ENCODE results near the gene COL27A1. TPM values are rescaled to one million over a fixed set of nuclear protein-coding genes. Genes with fewer than 3 reads are reported as not detected.

COL27A1 gene
- total RNA-seq, 1 donor from 2014 or later: 8.9 TPM

GRCh38 chr9:114289106-114289505, 133.8 kb downstream of the COL27A1 start:
- Histone ChIP-seq H3K9me3 (ENCODE audit: control insufficient read depth in 3 of 3, low read length in 3 of 3) (no peaks in the 10 kb centered on the region), H3K4me3 (ENCODE audit: low read length in 3 of 3) (no peak overlapping the region), H3K36me3 (ENCODE audit: control insufficient read depth in 3 of 3, insufficient read depth in 3 of 3, low read length in 3 of 3) (peaks cover 0 to 6% (median 3%) of the 10 kb centered on the region in 3 donors), H3K27ac (ENCODE audit: low read depth, low read length) (no peak overlapping the region), H3K27me3 (ENCODE audit: control insufficient read depth in 3 of 3, insufficient read depth in 3 of 3, low read length in 3 of 3) (peaks cover 0 to 3% (median 0%) of the 10 kb centered on the region in 3 donors), H3K9ac (ENCODE audit: low read depth in 1 of 3, low read length in 3 of 3) (no peak overlapping the region), H3K4me1 (ENCODE audit: control insufficient read depth in 3 of 3, insufficient read depth in 3 of 3, low read length in 3 of 3) (peaks cover 0 to 4% (median 0%) of the 10 kb centered on the region in 3 donors)

- Histone ChIP-seq H3K4me3 (ENCODE audit: low read length in 3 of 3) (no peak overlapping the region), H3K36me3 (ENCODE audit: control insufficient read depth in 3 of 3, insufficient read depth in 3 of 3, low read length in 3 of 3) (peaks cover 0 to 10% (median 3%) of the 10 kb centered on the region in 3 donors), H3K4me1 (ENCODE audit: control insufficient read depth in 3 of 3, insufficient read depth in 3 of 3, low read length in 3 of 3) (peaks cover 0 to 4% (median 0%) of the 10 kb centered on the region in 3 donors), H3K27me3 (ENCODE audit: control insufficient read depth in 3 of 3, insufficient read depth in 3 of 3, low read length in 3 of 3) (peaks cover 0 to 3% (median 0%) of the 10 kb centered on the region in 3 donors), H3K27ac (ENCODE audit: low read depth, low read length) (no peak overlapping the region), H3K9ac (ENCODE audit: low read depth in 1 of 3, low read length in 3 of 3) (no peak overlapping the region), H3K9me3 (ENCODE audit: control insufficient read depth in 3 of 3, low read length in 3 of 3) (peaks cover 0 to 4% (median 0%) of the 10 kb centered on the region in 3 donors)
These were observed 134.5 kb downstream of the COL27A1 start for GRCh38 chr9:114289571-114290481.

DNA sequence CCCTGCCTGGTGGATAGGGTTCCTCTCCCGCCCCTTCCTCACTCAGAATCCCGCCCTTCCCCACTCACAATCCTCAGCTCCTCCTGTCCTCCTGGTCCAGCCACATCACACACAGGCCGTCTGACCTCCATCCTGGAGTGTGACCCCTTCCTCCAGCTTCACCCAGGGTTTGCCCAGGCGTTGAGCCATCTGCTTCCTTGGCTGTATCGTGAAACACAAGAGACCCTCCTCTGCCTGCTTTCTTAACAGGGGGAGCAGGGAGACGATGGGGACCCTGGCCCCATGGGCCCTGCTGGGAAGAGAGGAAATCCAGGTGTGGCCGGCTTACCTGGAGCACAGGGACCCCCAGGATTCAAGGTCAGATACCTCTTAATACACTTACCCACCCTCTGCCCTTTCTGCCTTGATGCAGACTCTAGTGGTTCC, 135.2 kb downstream of the COL27A1 start:
- Histone ChIP-seq H3K27ac (ENCODE audit: low read depth, low read length) (no peak overlapping the region), H3K4me3 (ENCODE audit: low read length in 3 of 3) (no peak overlapping the region), H3K27me3 (ENCODE audit: control insufficient read depth in 3 of 3, insufficient read depth in 3 of 3, low read length in 3 of 3) (peaks cover 0 to 3% (median 0%) of the 10 kb centered on the region in 3 donors), H3K36me3 (ENCODE audit: control insufficient read depth in 3 of 3, insufficient read depth in 3 of 3, low read length in 3 of 3) (peaks cover 0 to 15% (median 3%) of the 10 kb centered on the region in 3 donors), H3K9ac (ENCODE audit: low read depth in 1 of 3, low read length in 3 of 3) (no peak overlapping the region), H3K4me1 (ENCODE audit: control insufficient read depth in 3 of 3, insufficient read depth in 3 of 3, low read length in 3 of 3) (peaks cover 0 to 4% (median 0%) of the 10 kb centered on the region in 3 donors), H3K9me3 (ENCODE audit: control insufficient read depth in 3 of 3, low read length in 3 of 3) (peaks cover 0 to 7% (median 3%) of the 10 kb centered on the region in 3 donors)

DNA sequence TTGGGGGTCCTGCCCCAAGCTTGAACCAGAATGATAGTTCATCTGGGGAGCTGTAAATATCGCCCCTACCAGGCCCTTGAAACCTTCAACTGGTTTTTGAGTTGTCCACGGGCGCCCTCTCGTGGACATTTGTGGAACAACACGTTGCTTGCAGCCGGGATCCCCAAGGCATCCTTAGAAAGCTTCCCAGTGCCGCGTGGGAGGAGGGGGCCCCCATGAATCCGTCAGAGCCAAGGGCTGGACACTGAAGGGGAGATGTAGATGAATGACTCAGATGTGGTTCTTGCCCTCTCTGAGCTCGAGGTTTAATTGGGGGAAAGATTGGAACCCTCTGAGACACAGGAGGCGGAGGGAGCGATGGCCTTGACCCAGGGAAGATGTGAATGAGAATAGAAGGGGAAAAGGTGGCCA, 135.7 kb downstream of the COL27A1 start:
- Histone ChIP-seq H3K27ac (ENCODE audit: low read depth, low read length) (no peak overlapping the region), H3K27me3 (ENCODE audit: control insufficient read depth in 3 of 3, insufficient read depth in 3 of 3, low read length in 3 of 3) (peaks cover 0 to 3% (median 0%) of the 10 kb centered on the region in 3 donors), H3K4me1 (ENCODE audit: control insufficient read depth in 3 of 3, insufficient read depth in 3 of 3, low read length in 3 of 3) (peaks cover 0 to 4% (median 0%) of the 10 kb centered on the region in 3 donors), H3K9me3 (ENCODE audit: control insufficient read depth in 3 of 3, low read length in 3 of 3) (peaks cover 0 to 7% (median 3%) of the 10 kb centered on the region in 3 donors), H3K4me3 (ENCODE audit: low read length in 3 of 3) (no peak overlapping the region), H3K36me3 (ENCODE audit: control insufficient read depth in 3 of 3, insufficient read depth in 3 of 3, low read length in 3 of 3) (peaks cover 0 to 16% (median 3%) of the 10 kb centered on the region in 3 donors), H3K9ac (ENCODE audit: low read depth in 1 of 3, low read length in 3 of 3) (no peak overlapping the region)

- Histone ChIP-seq H3K9ac (ENCODE audit: low read depth in 1 of 3, low read length in 3 of 3) (no peak overlapping the region), H3K4me1 (ENCODE audit: control insufficient read depth in 3 of 3, insufficient read depth in 3 of 3, low read length in 3 of 3) (peaks cover 0 to 4% (median 0%) of the 10 kb centered on the region in 3 donors), H3K27me3 (ENCODE audit: control insufficient read depth in 3 of 3, insufficient read depth in 3 of 3, low read length in 3 of 3) (peaks cover 0 to 3% (median 0%) of the 10 kb centered on the region in 3 donors), H3K4me3 (ENCODE audit: low read length in 3 of 3) (no peak overlapping the region), H3K9me3 (ENCODE audit: control insufficient read depth in 3 of 3, low read length in 3 of 3) (peaks cover 0 to 7% (median 3%) of the 10 kb centered on the region in 3 donors), H3K36me3 (ENCODE audit: control insufficient read depth in 3 of 3, insufficient read depth in 3 of 3, low read length in 3 of 3) (peaks cover 3 to 18% (median 3%) of the 10 kb centered on the region in 3 donors), H3K27ac (ENCODE audit: low read depth, low read length) (no peak overlapping the region)
These were observed 136.7 kb downstream of the COL27A1 start for GRCh38 chr9:114291886-114292590.

- Histone ChIP-seq H3K9ac (ENCODE audit: low read depth in 1 of 3, low read length in 3 of 3) (no peak overlapping the region), H3K4me3 (ENCODE audit: low read length in 3 of 3) (no peak overlapping the region), H3K9me3 (ENCODE audit: control insufficient read depth in 3 of 3, low read length in 3 of 3) (peaks cover 0 to 7% (median 3%) of the 10 kb centered on the region in 3 donors), H3K4me1 (ENCODE audit: control insufficient read depth in 3 of 3, insufficient read depth in 3 of 3, low read length in 3 of 3) (peaks cover 0 to 4% (median 0%) of the 10 kb centered on the region in 3 donors), H3K27ac (ENCODE audit: low read depth, low read length) (no peak overlapping the region), H3K36me3 (ENCODE audit: control insufficient read depth in 3 of 3, insufficient read depth in 3 of 3, low read length in 3 of 3) (peaks cover 3 to 22% (median 3%) of the 10 kb centered on the region in 3 donors), H3K27me3 (ENCODE audit: control insufficient read depth in 3 of 3, insufficient read depth in 3 of 3, low read length in 3 of 3) (no peaks in the 10 kb centered on the region)
These were observed 139.3 kb downstream of the COL27A1 start for GRCh38 chr9:114294664-114295063.

GRCh38 chr9:114296338-114296737, 141.0 kb downstream of the COL27A1 start:
- Histone ChIP-seq H3K4me3 (ENCODE audit: low read length in 3 of 3) (no peak overlapping the region), H3K36me3 (ENCODE audit: control insufficient read depth in 3 of 3, insufficient read depth in 3 of 3, low read length in 3 of 3) (peaks cover 3 to 25% (median 7%) of the 10 kb centered on the region in 3 donors), H3K27me3 (ENCODE audit: control insufficient read depth in 3 of 3, insufficient read depth in 3 of 3, low read length in 3 of 3) (no peaks in the 10 kb centered on the region), H3K4me1 (ENCODE audit: control insufficient read depth in 3 of 3, insufficient read depth in 3 of 3, low read length in 3 of 3) (no peaks in the 10 kb centered on the region), H3K9ac (ENCODE audit: low read depth in 1 of 3, low read length in 3 of 3) (no peak overlapping the region), H3K27ac (ENCODE audit: low read depth, low read length) (no peak overlapping the region), H3K9me3 (ENCODE audit: control insufficient read depth in 3 of 3, low read length in 3 of 3) (peaks cover 0 to 7% (median 3%) of the 10 kb centered on the region in 3 donors)

- no peaks in the 10 kb centered on the region for H3K4me1 ChIP-seq (ENCODE audit: control insufficient read depth in 3 of 3, insufficient read depth in 3 of 3, low read length in 3 of 3)
These were observed 144.2 kb downstream of the COL27A1 start for GRCh38 chr9:114299286-114300152.

GRCh38 chr9:114300153-114300845, 145.0 kb downstream of the COL27A1 start:
- Histone ChIP-seq H3K9me3 (ENCODE audit: control insufficient read depth in 3 of 3, low read length in 3 of 3) (no peaks in the 10 kb centered on the region), H3K4me1 (ENCODE audit: control insufficient read depth in 3 of 3, insufficient read depth in 3 of 3, low read length in 3 of 3) (no peaks in the 10 kb centered on the region), H3K27ac (ENCODE audit: low read depth, low read length) (no peak overlapping the region), H3K4me3 (ENCODE audit: low read length in 3 of 3) (no peak overlapping the region), H3K9ac (ENCODE audit: low read depth in 1 of 3, low read length in 3 of 3) (no peak overlapping the region), H3K27me3 (ENCODE audit: control insufficient read depth in 3 of 3, insufficient read depth in 3 of 3, low read length in 3 of 3) (no peaks in the 10 kb centered on the region), H3K36me3 (ENCODE audit: control insufficient read depth in 3 of 3, insufficient read depth in 3 of 3, low read length in 3 of 3) (peaks cover 0 to 10% (median 7%) of the 10 kb centered on the region in 3 donors)

More at GRCh38 chr9:114299286-114300152, 144.2 kb downstream of the COL27A1 start:
- Histone ChIP-seq H3K9ac (ENCODE audit: low read depth in 1 of 3, low read length in 3 of 3) (no peak overlapping the region), H3K4me3 (ENCODE audit: low read length in 3 of 3) (no peak overlapping the region), H3K9me3 (ENCODE audit: control insufficient read depth in 3 of 3, low read length in 3 of 3) (peaks cover 0 to 6% (median 3%) of the 10 kb centered on the region in 3 donors), H3K36me3 (ENCODE audit: control insufficient read depth in 3 of 3, insufficient read depth in 3 of 3, low read length in 3 of 3) (peaks cover 0 to 18% (median 7%) of the 10 kb centered on the region in 3 donors), H3K27me3 (ENCODE audit: control insufficient read depth in 3 of 3, insufficient read depth in 3 of 3, low read length in 3 of 3) (no peaks in the 10 kb centered on the region), H3K27ac (ENCODE audit: low read depth, low read length) (no peak overlapping the region)

Data from skeletal muscle tissue (tissue), 4 donors.